Anterior cingulate cortex (tissue), 58 donors: ENCODE measurements around the gene FA2H.

ENCODE experiments used
- DNase-seq, 58 donors: peaks; one replicate each; lab custom pipeline; 2025; lab: John Stamatoyannopoulos, UW

Gene FA2H

GRCh38 chr16:74747716-74748615 lies 26.7 kb downstream of the FA2H start:
- DNase-seq, result peak in 44 of 58 donors; percentile 8 to 92 (median 68)

- DNase-seq, result no peak
Measured at GRCh38 chr16:74745926-74746325, 28.7 kb downstream of the FA2H start.

GRCh38 chr16:74745109-74745615 lies 29.5 kb downstream of the FA2H start:
- no peak for DNase-seq

- DNase-seq, result no peak
Measured at GRCh38 chr16:74744566-74744965, 30.1 kb downstream of the FA2H start.

GRCh38 chr16:74743668-74744299 lies 30.8 kb downstream of the FA2H start:
- no peak for DNase-seq

- no peak for DNase-seq
Measured at GRCh38 chr16:74743045-74743667, 31.5 kb downstream of the FA2H start.

GRCh38 chr16:74742051-74742481 lies 32.6 kb downstream of the FA2H start:
- DNase-seq, result peak in 4 of 58 donors; percentile 11 to 27 (median 12)

- DNase-seq, result peak in 51 of 58 donors; percentile 9 to 89 (median 54)
Measured at GRCh38 chr16:74740795-74741304, 33.8 kb downstream of the FA2H start.

GRCh38 chr16:74739275-74739674 lies 35.3 kb downstream of the FA2H start:
- no peak for DNase-seq

- no peak for DNase-seq
Measured at GRCh38 chr16:74738816-74739215, 35.8 kb downstream of the FA2H start.

GRCh38 chr16:74738113-74738541 lies 36.5 kb downstream of the FA2H start:
- DNase-seq, result no peak

GRCh38 chr16:74737521-74737920 lies 37.1 kb downstream of the FA2H start:
- no peak for DNase-seq

GRCh38 chr16:74736531-74737157 lies 38.0 kb downstream of the FA2H start:
- DNase-seq, result no peak

- no peak for DNase-seq
Measured at GRCh38 chr16:74735554-74735953, 39.1 kb downstream of the FA2H start.

- peak in 3 of 58 donors; percentile 28 to 40 (median 32) for DNase-seq
Measured at GRCh38 chr16:74735162-74735452, 39.5 kb downstream of the FA2H start.

- DNase-seq, result no peak
Measured at GRCh38 chr16:74734361-74735161, 40.1 kb downstream of the FA2H start.

- DNase-seq, result no peak
Measured at GRCh38 chr16:74732707-74733350, 41.8 kb downstream of the FA2H start.

GRCh38 chr16:74731853-74732477 lies 42.7 kb downstream of the FA2H start:
- DNase-seq, result no peak
